H1 (cell line): ENCODE measurements around the gene B4GALT5. TPM values are rescaled to one million over a fixed set of nuclear protein-coding genes. Genes with fewer than 3 reads are reported as not detected.

ENCODE experiments used
- CTCF ChIA-PET: fragments of 300-600 bp; sonication (Branson Sonifier 250); formaldehyde crosslinking; loops from one replicate; lab custom pipeline; 2021; ENCODE audit not compliant: partially characterized antibody; lab: Charles Lee
- POLR2A ChIA-PET: fragments of 300-600 bp; sonication (Branson Sonifier 250); formaldehyde crosslinking; loops from one replicate; lab custom pipeline; 2021; ENCODE audit warnings: inconsistent platforms; ENCODE audit not compliant: partially characterized antibody; lab: Charles Lee
- DNase-seq, 2 experiments: peaks; one replicate each; pipeline versions ENCODE4 v3.0.0 to v3.0.0-alpha.2; 2010 to 2022; ENCODE audit warnings: low spot score in 2 of 2, low read depth in 1 of 2, mixed read lengths in 1 of 2
- FAIRE-seq: peaks from 2 replicates; lab custom pipeline; 2011; peaks lifted over from hg19 to GRCh38; lab: Jason Lieb, UNC
- H2AFZ ChIP-seq: 2 replicates; pipeline ENCODE4 v1.8.1; 2012; ENCODE audit warnings: low read length, inconsistent platforms
- H2AK5ac ChIP-seq: 2 replicates; pipeline ENCODE4 v1.6.1; 2013; ENCODE audit warnings: low read depth, low read length
- H2BK120ac ChIP-seq: replicated peaks from 2 replicates; pipeline ENCODE3; 2013; ENCODE audit warnings: low read depth, low read length, inconsistent platforms
- H2BK12ac ChIP-seq: 2 replicates; pipeline ENCODE4 v1.6.1; 2013; ENCODE audit warnings: low read depth, low read length
- H2BK15ac ChIP-seq: 2 replicates; pipeline ENCODE4 v1.6.1; 2013; ENCODE audit warnings: low read length
- H2BK20ac ChIP-seq: 2 replicates; pipeline ENCODE4 v1.6.1; 2013; ENCODE audit warnings: low read length
- H2BK5ac ChIP-seq: 2 replicates; pipeline ENCODE4 v1.6.1; 2013; ENCODE audit warnings: low read depth, low read length
- H3K14ac ChIP-seq: 2 replicates; pipeline ENCODE4 v1.6.1; 2013; ENCODE audit warnings: inconsistent platforms; ENCODE audit not compliant: insufficient read length
- H3K18ac ChIP-seq: 2 replicates; pipeline ENCODE4 v1.6.1; 2013; ENCODE audit warnings: low read length; ENCODE audit errors: extremely low read depth
- H3K23ac ChIP-seq: 2 replicates; pipeline ENCODE4 v1.6.1; 2013; ENCODE audit warnings: inconsistent platforms; ENCODE audit not compliant: insufficient read length
- H3K23me2 ChIP-seq: 2 replicates; pipeline ENCODE4 v1.6.1; 2013; ENCODE audit warnings: low read depth, low read length
- H3K27ac ChIP-seq: 2 replicates; pipeline ENCODE4 v1.6.1; 2011; ENCODE audit warnings: low read depth, low read length, inconsistent platforms
- H3K27me3 ChIP-seq, 4 experiments: replicated peaks in 1 of 4; 1 replicate in 1 of 4; 2 replicates in 3 of 4; pipeline versions ENCODE4 v1.6.1 to v1.8.1; 2011 to 2013; ENCODE audit warnings: low read length in 3 of 4, mild to moderate bottlenecking in 3 of 4, inconsistent platforms in 2 of 4, mixed read lengths in 2 of 4, moderate library complexity in 1 of 4; ENCODE audit not compliant: control insufficient read depth in 3 of 4, insufficient read depth in 3 of 4; ENCODE audit errors: extremely low read depth in 1 of 4
- H3K36me3 ChIP-seq, 4 experiments: 2 replicates each; pipeline versions ENCODE4 v1.6.1 to v1.8.1; 2011 to 2013; ENCODE audit warnings: mild to moderate bottlenecking in 4 of 4, low read length in 3 of 4, moderate library complexity in 2 of 4, control low read depth in 1 of 4, inconsistent platforms in 1 of 4; ENCODE audit not compliant: insufficient read depth in 4 of 4, control insufficient read depth in 2 of 4
- H3K4ac ChIP-seq: replicated peaks from 2 replicates; pipeline ENCODE3; 2013; ENCODE audit warnings: low read length, low read depth, mixed read lengths, inconsistent platforms; ENCODE audit not compliant: insufficient read length
- H3K4me1 ChIP-seq, 4 experiments: replicated peaks in 1 of 4; 1 replicate in 1 of 4; 2 replicates in 3 of 4; pipeline versions ENCODE4 v1.6.1 to v1.8.1; 2011 to 2013; ENCODE audit warnings: low read length in 3 of 4, inconsistent platforms in 2 of 4, mixed read lengths in 1 of 4; ENCODE audit not compliant: insufficient read depth in 4 of 4, control insufficient read depth in 3 of 4
- H3K4me2 ChIP-seq, 2 experiments: 2 replicates each; pipeline versions ENCODE4 v1.6.1 to v1.8.1; 2011 to 2013; ENCODE audit warnings: low read depth in 2 of 2, low read length in 2 of 2, control low read depth in 1 of 2, inconsistent platforms in 1 of 2, mild to moderate bottlenecking in 1 of 2; ENCODE audit not compliant: insufficient read depth in 1 of 2
- H3K4me3 ChIP-seq, 4 experiments: fragments of 200-600, 300-600 bp in 1 of 4; sonication (generic), shearing (Covaris generic), sonication (Bioruptor Twin) in 1 of 4; 2 replicates each; pipeline versions ENCODE4 v1.5.1 to v1.8.1; 2011 to 2016; ENCODE audit warnings: low read length in 4 of 4, low read depth in 3 of 4, control low read depth in 2 of 4, inconsistent platforms in 2 of 4, mild to moderate bottlenecking in 2 of 4, mixed read lengths in 1 of 4, moderate library complexity in 1 of 4; ENCODE audit not compliant: insufficient read depth in 2 of 4; ENCODE audit errors: extremely low read depth in 1 of 4
- H3K56ac ChIP-seq: replicated peaks from 2 replicates; pipeline ENCODE3; 2013; ENCODE audit warnings: low read depth, mild to moderate bottlenecking, mixed read lengths, low read length, inconsistent platforms; ENCODE audit not compliant: insufficient read length
- H3K79me1 ChIP-seq: 2 replicates; pipeline ENCODE4 v1.6.1; 2013; ENCODE audit warnings: low read depth, low read length, control low read depth
- H3K79me2 ChIP-seq, 2 experiments: 2 replicates each; pipeline versions ENCODE4 v1.6.1 to v1.8.1; 2012 to 2013; ENCODE audit warnings: low read length in 2 of 2, mild to moderate bottlenecking in 2 of 2, inconsistent platforms in 1 of 2; ENCODE audit not compliant: insufficient read depth in 2 of 2, control insufficient read depth in 1 of 2
- H3K9ac ChIP-seq, 4 experiments: replicated peaks in 1 of 4; 1 replicate in 1 of 4; 2 replicates in 3 of 4; pipeline versions ENCODE4 v1.6.1 to v1.8.1; 2011 to 2013; ENCODE audit warnings: low read depth in 3 of 4, low read length in 3 of 4, control low read depth in 2 of 4, mild to moderate bottlenecking in 2 of 4, moderate library complexity in 2 of 4, inconsistent platforms in 1 of 4; ENCODE audit errors: extremely low read depth in 1 of 4
- H3K9me3 ChIP-seq, 2 experiments: 2 replicates each; pipeline versions ENCODE4 v1.6.1 to v1.8.1; 2012 to 2013; ENCODE audit warnings: mild to moderate bottlenecking in 2 of 2, moderate library complexity in 2 of 2, control low read depth in 1 of 2, inconsistent platforms in 1 of 2, low read depth in 1 of 2, low read length in 1 of 2, mixed read lengths in 1 of 2; ENCODE audit not compliant: insufficient read depth in 2 of 2
- H4K20me1 ChIP-seq, 2 experiments: replicated peaks in 1 of 2; 2 replicates each; pipeline versions ENCODE3 to v1.8.1; 2011 to 2013; ENCODE audit warnings: inconsistent platforms in 2 of 2, low read length in 2 of 2, mild to moderate bottlenecking in 1 of 2; ENCODE audit not compliant: insufficient read depth in 2 of 2, control insufficient read depth in 1 of 2
- H4K5ac ChIP-seq: 2 replicates; pipeline ENCODE4 v1.6.1; 2013; ENCODE audit warnings: low read length, low read depth, mixed read lengths, inconsistent platforms; ENCODE audit not compliant: insufficient read length
- H4K8ac ChIP-seq: 2 replicates; pipeline ENCODE4 v1.8.0; 2013; ENCODE audit warnings: mild to moderate bottlenecking, moderate library complexity, low read length, inconsistent platforms; ENCODE audit not compliant: insufficient read depth; ENCODE audit errors: extremely low read depth
- H4K91ac ChIP-seq: replicated peaks from 2 replicates; pipeline ENCODE3; 2013; ENCODE audit warnings: low read length, mixed read lengths, inconsistent platforms; ENCODE audit not compliant: insufficient read length
- ATF3 ChIP-seq: IDR thresholded peaks from 2 replicates; pipeline ENCODE4 v1.6.1; 2011; ENCODE audit warnings: low read depth, mild to moderate bottlenecking, low read length; ENCODE audit not compliant: insufficient read depth
- BACH1 ChIP-seq: IDR thresholded peaks from 2 replicates; pipeline ENCODE4 v1.6.1; 2012; ENCODE audit warnings: low read length, improper control_type of control experiment
- BRCA1 ChIP-seq: IDR thresholded peaks from 2 replicates; pipeline ENCODE4 v1.6.1; 2012; ENCODE audit warnings: low read depth, low read length, improper control_type of control experiment
- CBX5 ChIP-seq: fragments of 300-800, 300-1000 bp; sonication (generic); IDR thresholded peaks from 2 replicates; pipeline ENCODE4 v1.7.1; 2016; ENCODE audit warnings: antibody characterized with exemption, low read length, low read depth
- CEBPB ChIP-seq: IDR thresholded peaks from 2 replicates; pipeline ENCODE4 v1.6.1; 2012; ENCODE audit warnings: low read depth, low read length
- EZH2 ChIP-seq: fragments of 200-600 bp; sonication (generic); IDR thresholded peaks from 2 replicates; pipeline ENCODE4 v1.7.1; 2012; ENCODE audit warnings: low read depth, mild to moderate bottlenecking, moderate library complexity, low read length, inconsistent platforms; ENCODE audit not compliant: severe bottlenecking
- GTF2F1 ChIP-seq: IDR thresholded peaks from 2 replicates; pipeline ENCODE4 v1.6.1; 2012; ENCODE audit warnings: low read depth, low read length, improper control_type of control experiment, borderline replicate concordance
- HDAC2 ChIP-seq, 2 experiments: fragments of 300-600 bp in 1 of 2; sonication (generic) in 1 of 2; IDR thresholded peaks; 2 replicates each; pipeline ENCODE4 v1.6.1; 2011 to 2012; ENCODE audit warnings: low read depth in 2 of 2, low read length in 2 of 2, mild to moderate bottlenecking in 2 of 2, moderate library complexity in 2 of 2, borderline replicate concordance in 1 of 2, inconsistent platforms in 1 of 2
- PHF8 ChIP-seq: fragments of 200-600 bp; sonication (generic); conservative IDR thresholded peaks from 2 replicates; pipeline ENCODE4 v1.7.1; 2012; ENCODE audit warnings: low read depth, mild to moderate bottlenecking, inconsistent platforms, low read length, moderate library complexity
- POU5F1 ChIP-seq: IDR thresholded peaks from 2 replicates; pipeline ENCODE4 v1.6.1; 2011; ENCODE audit warnings: low read depth, mild to moderate bottlenecking, low read length, moderate library complexity
- RNF2 ChIP-seq: fragments of 200-900, 300-1000 bp; sonication (generic); IDR thresholded peaks from 2 replicates; pipeline ENCODE4 v1.7.1; 2016; ENCODE audit warnings: borderline replicate concordance, low read depth, mild to moderate bottlenecking, antibody characterized with exemption, low read length; ENCODE audit not compliant: poor library complexity, severe bottlenecking; ENCODE audit errors: missing control alignments
- TAF1 ChIP-seq: IDR thresholded peaks from 2 replicates; pipeline ENCODE4 v1.6.1; 2011; ENCODE audit warnings: mild to moderate bottlenecking, low read depth, low read length
- TCF12 ChIP-seq: IDR thresholded peaks from 2 replicates; pipeline ENCODE4 v1.6.1; 2011; ENCODE audit warnings: low read depth, mild to moderate bottlenecking, low read length
- WGBS, 2 experiments: shearing (Covaris generic) in 1 of 2; methylation state at CpG; one replicate each; pipeline versions ENCODE4 v1.1.6 to v1.1.7; 2013 to 2015; ENCODE audit warnings: low lambda C conversion rate in 2 of 2, mixed read lengths in 2 of 2, inconsistent platforms in 1 of 2, low coverage in 1 of 2, missing lambda C conversion rate in 1 of 2; ENCODE audit not compliant: insufficient replicate concordance in 2 of 2, insufficient coverage in 1 of 2, insufficient read length in 1 of 2; ENCODE audit errors: extremely low coverage in 1 of 2, missing lambda C conversion rate in 1 of 2; 5-methylcytosine and 5-hydroxymethylcytosine counted together
- polyA plus RNA-seq, 7 experiments: library from polyadenylated mRNA; depleted of rRNA in 3 of 7; stranded (reverse) in 5 of 7; unstranded in 2 of 7; fragments of >200 nt in 5 of 7; fragments of 200-250 nt in 2 of 7; gene quantifications; 1 replicate in 5 of 7; 2 replicates in 1 of 7; 4 replicates in 1 of 7; pipeline versions ENCODE4 v1.2.1 to v1.2.3, GENCODE V29; 2011 to 2013; ENCODE audit warnings: missing spikeins in 2 of 7, mixed read lengths in 2 of 7
- total RNA-seq: library from RNA; stranded (reverse); fragmentation: NEBNext Ultra II Directional; extraction: Animal tissue kit (Norgen Biotek cat#: 25700); gene quantifications from 2 replicates; pipeline ENCODE4 v1.2.1, GENCODE V29; 2021

B4GALT5 gene
- total and polyA plus RNA-seq, 2 of the 8 experiments (the other 6 are each of a cell fraction or from before 2014, with no cell fraction given), result 46.5 to 75.4 TPM

GRCh38 chr20:49642816-49643215, 70.9 kb downstream of the B4GALT5 start:
- CTCF ChIA-PET, result interaction anchor here (0.9 to 2.9 kb wide), 5 partner anchors 13 to 203 kb away, joined by 3 to 8 read pairs (median 5); no protein-coding TSS in a partner anchor
- no peak overlapping the region for H3K27ac ChIP-seq
- no peak for DNase-seq
- H3K79me1 ChIP-seq, result peaks cover 2% of the 10 kb centered on the region; the same call in 1 of the 2 replicates
- H2BK20ac ChIP-seq, result no peak overlapping the region
- H3K27me3 ChIP-seq, result no peaks in the 10 kb centered on the region
- H2BK12ac ChIP-seq, result no peak overlapping the region
- peaks cover 0 to 3% of the 10 kb centered on the region in 2 experiments; a peak in 1 of 4 replicates for H3K79me2 ChIP-seq
- WGBS, 2 experiments, result 93% methylated on average over 4 of the region's 4 CpGs; no CpG with 5 or more reads in 1 of the 2 experiments
- H3K4me3 ChIP-seq, result no peak overlapping the region
- no peak overlapping the region for H2AFZ ChIP-seq
- no peak for FAIRE-seq
- H3K36me3 ChIP-seq, result peaks cover 37 to 89% (median 71%) of the 10 kb centered on the region in 4 experiments
- no peak overlapping the region for H2AK5ac ChIP-seq
- no peak overlapping the region for H4K8ac ChIP-seq
- POLR2A ChIA-PET, result no interaction called here
- H3K9ac ChIP-seq, result no peak overlapping the region
- no peak overlapping the region for H3K14ac ChIP-seq
- no peak overlapping the region for H3K4ac ChIP-seq
- no peak overlapping the region for H2BK5ac ChIP-seq
- no peak overlapping the region for H4K91ac ChIP-seq
- no peaks in the 10 kb centered on the region for H3K23me2 ChIP-seq
- H3K4me2 ChIP-seq, result no peak overlapping the region
- no peak overlapping the region for H2BK15ac ChIP-seq
- H3K56ac ChIP-seq, result no peak overlapping the region
- H3K9me3 ChIP-seq, result no peaks in the 10 kb centered on the region
- peaks cover 1% of the 10 kb centered on the region in 2 experiments for H4K20me1 ChIP-seq
- no peak overlapping the region for H3K23ac ChIP-seq
- no peaks in the 10 kb centered on the region for H3K4me1 ChIP-seq
- H3K18ac ChIP-seq, result no peak overlapping the region
- H2BK120ac ChIP-seq, result no peak overlapping the region
- H4K5ac ChIP-seq, result no peak overlapping the region
- TF ChIP-seq EZH2, result no peak
- no peak for TF ChIP-seq CEBPB
- TF ChIP-seq GTF2F1, result no peak
- TF ChIP-seq BRCA1, result no peak
- TF ChIP-seq HDAC2 (IDR thresholded peaks at IDR 0.05; ENCODE audit: borderline replicate concordance in 1 of 2, low read depth in 2 of 2, low read length in 2 of 2), result no peak
- no peak for TF ChIP-seq PHF8
- no peak for TF ChIP-seq RNF2
- no peak for TF ChIP-seq ATF3
- TF ChIP-seq BACH1, result no peak
- TF ChIP-seq POU5F1, result no peak
- TF ChIP-seq TCF12, result no peak
- TF ChIP-seq CBX5, result no peak
- TF ChIP-seq TAF1, result no peak
